A549 (cell line): Measurements from ENCODE around the gene FGD2. TPM values are rescaled to one million over a fixed set of nuclear protein-coding genes. Genes with fewer than 3 reads are reported as not detected.
A peak's percentile ranks its signal among the peaks of the same experiment; 100 is the strongest.

Source experiments
- ATAC-seq, 2 experiments: fragments of 200-7000 bp in 1 of 2; fragments of >200 bp in 1 of 2; cut with Nextera tagmentation in 1 of 2; cut with Tn5 transposase in 1 of 2; 3 replicates each; pipeline versions ENCODE4 v1.8.0 to v1.9.1; 2018 to 2020; ENCODE audit warnings: mild to moderate bottlenecking in 1 of 2, moderate library complexity in 1 of 2
- CTCF ChIA-PET: fragments of 300-600 bp; sonication (Branson Sonifier 250); formaldehyde crosslinking; extraction: SDS; loops from one replicate; lab custom pipeline; 2021; ENCODE audit warnings: antibody characterized with exemption, inconsistent platforms; lab: Yijun Ruan, JAX
- POLR2A ChIA-PET: fragments of 350-600 bp; formaldehyde crosslinking; extraction: SDS; loops from one replicate; lab custom pipeline; 2021; ENCODE audit warnings: antibody characterized with exemption, inconsistent platforms; lab: Yijun Ruan, JAX
- DNase-seq, 2 experiments: peaks; one replicate each; pipeline versions ENCODE4 v3.0.0 to v3.0.0-alpha.2; 2011 to 2016; ENCODE audit warnings: low read depth in 1 of 2, low spot score in 1 of 2
- FAIRE-seq: peaks from 2 replicates; lab custom pipeline; 2011; peaks lifted over from hg19 to GRCh38; lab: Jason Lieb, UNC
- H3K27ac ChIP-seq, 2 experiments: fragments of >200 bp; sonication (Bioruptor Twin); formaldehyde crosslinking; 3 replicates each; pipeline ENCODE4 v1.5.1; 2016 to 2017
- H3K4me1 ChIP-seq: fragments of >200 bp; sonication (Bioruptor Twin); formaldehyde crosslinking; 3 replicates; pipeline ENCODE4 v1.6.1; 2016
- H3K4me2 ChIP-seq: fragments of >200 bp; sonication (Bioruptor Twin); formaldehyde crosslinking; 3 replicates; pipeline ENCODE4 v1.6.1; 2016
- H3K4me3 ChIP-seq: fragments of >200 bp; sonication (Bioruptor Twin); formaldehyde crosslinking; 3 replicates; pipeline ENCODE4 v1.5.1; 2016
- H3K9me3 ChIP-seq: fragments of >200 bp; sonication (Bioruptor Twin); formaldehyde crosslinking; 3 replicates; pipeline ENCODE4 v1.6.1; 2016
- E2F6 ChIP-seq: IDR thresholded peaks from 2 replicates; pipeline ENCODE4 v1.6.1; 2012; ENCODE audit warnings: low read depth, borderline replicate concordance
- EHF ChIP-seq: fragments of 250-450 bp; sonication (Bioruptor Pico); IDR thresholded peaks from 2 replicates; pipeline ENCODE4 v1.5.0; 2020; ENCODE audit warnings: mild to moderate bottlenecking
- HEYL ChIP-seq: fragments of 250-450 bp; sonication (Bioruptor Pico); IDR thresholded peaks from 2 replicates; pipeline ENCODE4 v1.8.0; 2021; ENCODE audit warnings: mild to moderate bottlenecking, moderate library complexity
- HOXB5 ChIP-seq: fragments of 250-450 bp; sonication (Bioruptor Pico); IDR thresholded peaks from 2 replicates; pipeline ENCODE4 v1.5.0; 2020; ENCODE audit warnings: mild to moderate bottlenecking, moderate library complexity
- KDM1A ChIP-seq: fragments of 200-600 bp; sonication (generic); IDR thresholded peaks from 2 replicates; pipeline ENCODE4 v1.6.1; 2016; ENCODE audit warnings: low read depth, mild to moderate bottlenecking
- PHF8 ChIP-seq: fragments of 200-600 bp; sonication (generic); IDR thresholded peaks from 2 replicates; pipeline ENCODE4 v1.6.1; 2016; ENCODE audit warnings: low read depth, mild to moderate bottlenecking, antibody characterized with exemption, moderate library complexity, borderline replicate concordance
- REST ChIP-seq: fragments of 200-600 bp; sonication (generic); IDR thresholded peaks from 2 replicates; pipeline ENCODE4 v1.6.1; 2016; ENCODE audit warnings: antibody characterized with exemption, mild to moderate bottlenecking, moderate library complexity
- WGBS: methylation state at CpG from one replicate; pipeline ENCODE4 v1.1.6; 2017; ENCODE audit errors: missing lambda C conversion rate; 5-methylcytosine and 5-hydroxymethylcytosine counted together
- polyA plus RNA-seq, 4 experiments: library from polyadenylated mRNA; depleted of rRNA in 3 of 4; stranded (reverse); fragments of >200 nt; fragmentation: RNase III in 1 of 4; extraction: RNeasy Plus Mini Kit Qiagen cat#74134 plus additional on column Dnase treatment in 1 of 4; gene quantifications; 2 replicates in 3 of 4; 3 replicates in 1 of 4; pipeline ENCODE4 v1.2.3, GENCODE V29; 2011 to 2017

Gene FGD2
- polyA plus RNA-seq, 2 of the 4 experiments (the other 2 are of a cell fraction): not detected

GRCh38 chr6:37060195-37060559 lies 54.7 kb downstream of the FGD2 start:
- peak overlapping the region; percentile 86 for H3K4me2 ChIP-seq
- TF ChIP-seq EHF (peak; percentile 15; the same call in 1 of the 2 replicates), E2F6 (no peak)
- TF ChIP-seq, all 56 proteins: peak for 1
- peak overlapping the region; percentile 100 for H3K27ac ChIP-seq
- CTCF ChIA-PET: interaction anchor here (0.6 to 16.7 kb wide), 14 partner anchors 9 to 265 kb away, joined by 3 to 449 read pairs (median 7); partner anchors contain the start of genes PIM1 and PPIL1
- 44% methylated on average over 4 of the region's 4 CpGs for WGBS
- 0 out of 3 replicates have a peak overlapping the region, but pooled peaks have one; percentile 8 for H3K4me3 ChIP-seq
- DNase-seq (no peak), FAIRE-seq (no peak), ATAC-seq (no peak)
- H3K9me3 ChIP-seq: no peaks in the 10 kb centered on the region
- H3K4me1 ChIP-seq: peaks cover 60% of the 10 kb centered on the region
- POLR2A ChIA-PET: interaction anchor here (1.5 to 2.3 kb wide), 3 partner anchors 75 to 112 kb away, joined by 5 to 13 read pairs (median 8); partner anchors contain the start of gene PIM1

- WGBS: 92% methylated on average over 9 of the region's 11 CpGs
- H3K4me1 ChIP-seq: peaks cover 49% of the 10 kb centered on the region
- no peak for TF ChIP-seq HEYL (CRISPR knock-in tag)
- TF ChIP-seq, all 56 proteins: peak for 0
- H3K9me3 ChIP-seq: no peaks in the 10 kb centered on the region
- ChIA-PET CTCF (interaction anchor here (0.7 to 16.7 kb wide), 4 partner anchors 10 to 115 kb away, joined by 4 to 449 read pairs (median 194); partner anchors contain the start of gene PIM1), POLR2A (no interaction called here)
- DNase-seq: no peak
- no peak overlapping the region for H3K4me3 ChIP-seq
- H3K27ac ChIP-seq: peak overlapping the region; percentile 100
- H3K4me2 ChIP-seq: no peak overlapping the region
- ATAC-seq: no peak
- no peak for FAIRE-seq
These were observed 55.8 kb downstream of the FGD2 start for GRCh38 chr6:37061157-37061804.

- FAIRE-seq (no peak), DNase-seq (no peak), ATAC-seq (no peak)
- Histone ChIP-seq H3K9me3 (no peaks in the 10 kb centered on the region), H3K27ac (peak overlapping the region in 1 of 2 experiments; percentile 100; a peak in 3 of 6 replicates), H3K4me1 (peaks cover 38% of the 10 kb centered on the region), H3K4me2 (no peak overlapping the region), H3K4me3 (no peak overlapping the region)
- POLR2A ChIA-PET: no interaction called here
- TF ChIP-seq HOXB5 (CRISPR knock-in tag) (no peak), KDM1A (no peak)
- CTCF ChIA-PET: interaction anchor here (0.7 kb wide), 1 partner anchor 12 kb away, joined by 3 read pairs; no protein-coding TSS in a partner anchor
- WGBS: 80% methylated on average over 6 of the region's 6 CpGs
These were observed 57.0 kb downstream of the FGD2 start for GRCh38 chr6:37062424-37062823.

- WGBS: 90% methylated on average over 15 of the region's 17 CpGs
- peak overlapping the region in 1 of 2 experiments; percentile 28; a peak in 1 of 6 replicates for H3K27ac ChIP-seq
- H3K4me2 ChIP-seq: no peak overlapping the region
- peaks cover 3% of the 10 kb centered on the region; the same call in 1 of the 3 replicates for H3K9me3 ChIP-seq
- POLR2A ChIA-PET: no interaction called here
- no peaks in the 10 kb centered on the region for H3K4me1 ChIP-seq
- no peak for FAIRE-seq
- no peak overlapping the region for H3K4me3 ChIP-seq
- ATAC-seq: no peak
- CTCF ChIA-PET: interaction anchor here (1.4 to 2.0 kb wide), 4 partner anchors 10 to 104 kb away, joined by 3 to 8 read pairs (median 6); no protein-coding TSS in a partner anchor
- TF ChIP-seq PHF8: no peak
- TF ChIP-seq REST: no peak
- DNase-seq: no peak
These were observed 63.2 kb downstream of the FGD2 start for GRCh38 chr6:37068356-37069270.
